Measurements from ENCODE around the gene SMDT1. TPM values are rescaled to one million over a fixed set of nuclear protein-coding genes. Genes with fewer than 3 reads are reported as not detected.
"Not testable (repeated sequence)": the region's sequence is repeated elsewhere in the genome, so short reads cannot be mapped to it uniquely, and the experiment has no call there.

Gene SMDT1
- total RNA-seq, 1 donor from 2014 or later, result 71.7 TPM

GRCh38 chr22:42070517-42071422 lies 8.7 kb upstream of the SMDT1 start, which contains the start of gene NAGA:
Gene NAGA, minus strand, starts transcription at chr22:42070812. Its CDS starts 515 bp downstream, at chr22:42070297.
- peak; percentile 89 for DNase-seq (ENCODE audit: low spot score, unreplicated experiment)
- Mint-ChIP-seq H3K9me3 (ENCODE audit: low read depth) (no peaks in the 10 kb centered on the region), H3K4me3 (ENCODE audit: low read depth) (peak within 1 kb of the TSS; percentile 80), H3K27ac (peak within 1 kb of the TSS; percentile 90), H3K4me1 (ENCODE audit: low read depth) (peaks cover 8% of the 10 kb centered on the region), H3K36me3 (ENCODE audit: insufficient read depth) (peaks cover 5% of the 10 kb centered on the region), H3K27me3 (peaks cover 4% of the 10 kb centered on the region)
- TF ChIP-seq, protein P1, sequence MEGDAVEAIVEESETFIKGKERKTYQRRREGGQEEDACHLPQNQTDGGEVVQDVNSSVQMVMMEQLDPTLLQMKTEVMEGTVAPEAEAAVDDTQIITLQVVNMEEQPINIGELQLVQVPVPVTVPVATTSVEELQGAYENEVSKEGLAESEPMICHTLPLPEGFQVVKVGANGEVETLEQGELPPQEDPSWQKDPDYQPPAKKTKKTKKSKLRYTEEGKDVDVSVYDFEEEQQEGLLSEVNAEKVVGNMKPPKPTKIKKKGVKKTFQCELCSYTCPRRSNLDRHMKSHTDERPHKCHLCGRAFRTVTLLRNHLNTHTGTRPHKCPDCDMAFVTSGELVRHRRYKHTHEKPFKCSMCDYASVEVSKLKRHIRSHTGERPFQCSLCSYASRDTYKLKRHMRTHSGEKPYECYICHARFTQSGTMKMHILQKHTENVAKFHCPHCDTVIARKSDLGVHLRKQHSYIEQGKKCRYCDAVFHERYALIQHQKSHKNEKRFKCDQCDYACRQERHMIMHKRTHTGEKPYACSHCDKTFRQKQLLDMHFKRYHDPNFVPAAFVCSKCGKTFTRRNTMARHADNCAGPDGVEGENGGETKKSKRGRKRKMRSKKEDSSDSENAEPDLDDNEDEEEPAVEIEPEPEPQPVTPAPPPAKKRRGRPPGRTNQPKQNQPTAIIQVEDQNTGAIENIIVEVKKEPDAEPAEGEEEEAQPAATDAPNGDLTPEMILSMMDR (IDR thresholded peaks at IDR 0.05; ENCODE audit: unreplicated experiment), result no peak

GRCh38 chr22:42071508-42071907 lies 8.0 kb upstream of the SMDT1 start:
- not testable (repeated sequence) for H3K4me1 Mint-ChIP-seq (ENCODE audit: low read depth); H3K9me3 Mint-ChIP-seq (ENCODE audit: low read depth); H3K27me3 Mint-ChIP-seq; H3K36me3 Mint-ChIP-seq (ENCODE audit: insufficient read depth); DNase-seq (ENCODE audit: low spot score, unreplicated experiment); H3K27ac Mint-ChIP-seq
- H3K4me3 Mint-ChIP-seq (ENCODE audit: low read depth), result peak overlapping the region; percentile 80

GRCh38 chr22:42072606-42073330 lies 6.7 kb upstream of the SMDT1 start:
- TF ChIP-seq, protein P1 (IDR thresholded peaks at IDR 0.05; ENCODE audit: unreplicated experiment), result no peak
- H3K4me1 Mint-ChIP-seq (ENCODE audit: low read depth), result peaks cover 8% of the 10 kb centered on the region
- no peaks in the 10 kb centered on the region for H3K9me3 Mint-ChIP-seq (ENCODE audit: low read depth)
- H3K4me3 Mint-ChIP-seq (ENCODE audit: low read depth), result peak overlapping the region; percentile 52
- H3K27ac Mint-ChIP-seq, result no peak overlapping the region
- peaks cover 4% of the 10 kb centered on the region for H3K27me3 Mint-ChIP-seq
- peaks cover 1% of the 10 kb centered on the region for H3K36me3 Mint-ChIP-seq (ENCODE audit: insufficient read depth)
- no peak for DNase-seq (ENCODE audit: low spot score, unreplicated experiment)

- Mint-ChIP-seq H3K4me3 (ENCODE audit: low read depth) (peak overlapping the region; percentile 52), H3K36me3 (ENCODE audit: insufficient read depth) (no peaks in the 10 kb centered on the region), H3K27me3 (peaks cover 4% of the 10 kb centered on the region), H3K27ac (no peak overlapping the region), H3K4me1 (ENCODE audit: low read depth) (peaks cover 11% of the 10 kb centered on the region), H3K9me3 (ENCODE audit: low read depth) (no peaks in the 10 kb centered on the region)
- DNase-seq (ENCODE audit: low spot score, unreplicated experiment), result no peak
- TF ChIP-seq, protein P1 (IDR thresholded peaks at IDR 0.05; ENCODE audit: unreplicated experiment), result no peak
These were observed 5.9 kb upstream of the SMDT1 start for GRCh38 chr22:42073621-42074041.

- H3K27ac Mint-ChIP-seq, result peak within 1 kb of the TSS; percentile 51
- DNase-seq (ENCODE audit: low spot score, unreplicated experiment), result no peak
These were observed 5.2 kb upstream of the SMDT1 start, which contains the start of gene PHETA2 for GRCh38 chr22:42074132-42074811. Gene PHETA2, plus strand, starts transcription at chr22:42074248. Its CDS starts 3,046 bp downstream, at chr22:42077294.

More at GRCh38 chr22:42074132-42074811, 5.2 kb upstream of the SMDT1 start, which contains the start of gene PHETA2:
- no peaks in the 10 kb centered on the region for H3K36me3 Mint-ChIP-seq (ENCODE audit: insufficient read depth)
- H3K27me3 Mint-ChIP-seq, result peaks cover 4% of the 10 kb centered on the region
- H3K4me3 Mint-ChIP-seq (ENCODE audit: low read depth), result peak within 1 kb of the TSS; percentile 52
- no peaks in the 10 kb centered on the region for H3K9me3 Mint-ChIP-seq (ENCODE audit: low read depth)
- TF ChIP-seq, protein P1 (IDR thresholded peaks at IDR 0.05; ENCODE audit: unreplicated experiment), result peak; percentile 52
- H3K4me1 Mint-ChIP-seq (ENCODE audit: low read depth), result peaks cover 17% of the 10 kb centered on the region

Data from progenitor cell of endocrine pancreas (in vitro differentiated cells).